Loucy (cell line): ENCODE measurements around the gene MYOF.
A peak's percentile ranks its signal among the peaks of the same experiment; 100 is the strongest.

Experiments used
- H2AFZ ChIP-seq: fragments of 200-600 bp; sonication (generic); 2 replicates; pipeline ENCODE4 v1.6.0; 2016; ENCODE audit warnings: antibody characterized with exemption, mild to moderate bottlenecking, low read length, moderate library complexity
- H3F3A ChIP-seq: fragments of 200-600 bp; 2 replicates; pipeline ENCODE4 v1.6.0; 2016; ENCODE audit warnings: antibody characterized with exemption, low read depth, mild to moderate bottlenecking
- H3K27me3 ChIP-seq: fragments of 200-600 bp; sonication (generic); 2 replicates; pipeline ENCODE4 v1.6.1; 2014; ENCODE audit warnings: low read length, mild to moderate bottlenecking; ENCODE audit not compliant: insufficient read depth, poor library complexity, severe bottlenecking
- H3K36me3 ChIP-seq: fragments of 200-600 bp; sonication (generic); 2 replicates; pipeline ENCODE4 v1.6.1; 2016; ENCODE audit warnings: low read length; ENCODE audit not compliant: insufficient read depth
- H3K4me1 ChIP-seq: fragments of 200-600 bp; sonication (generic); 2 replicates; pipeline ENCODE4 v1.5.1; 2014; ENCODE audit warnings: low read length, mild to moderate bottlenecking; ENCODE audit not compliant: insufficient read depth, poor library complexity, severe bottlenecking
- H3K4me2 ChIP-seq: fragments of 200-600 bp; sonication (generic); 2 replicates; pipeline ENCODE4 v1.6.0; 2014; ENCODE audit warnings: antibody characterized with exemption, low read length, low read depth, mild to moderate bottlenecking; ENCODE audit not compliant: poor library complexity, severe bottlenecking
- H3K4me3 ChIP-seq: fragments of 200-600 bp; sonication (generic); 2 replicates; pipeline ENCODE4 v1.5.1; 2014; ENCODE audit warnings: low read length, mild to moderate bottlenecking, mixed read lengths; ENCODE audit not compliant: poor library complexity, severe bottlenecking
- H3K79me2 ChIP-seq: fragments of 200-600 bp; sonication (generic); 2 replicates; pipeline ENCODE4 v1.6.1; 2014; ENCODE audit warnings: low read length; ENCODE audit not compliant: insufficient read depth
- H3K9ac ChIP-seq: fragments of 200-600 bp; sonication (generic); 2 replicates; pipeline ENCODE4 v1.6.0; 2014; ENCODE audit warnings: mild to moderate bottlenecking, low read depth, low read length, moderate library complexity; ENCODE audit not compliant: poor library complexity, severe bottlenecking
- H3K9me2 ChIP-seq: fragments of 200-600 bp; sonication (generic); replicated peaks from 2 replicates; pipeline ENCODE4 v1.6.1; 2016; ENCODE audit warnings: low read depth, low read length, mixed read lengths
- H3K9me3 ChIP-seq: fragments of 200-600 bp; sonication (generic); 2 replicates; pipeline ENCODE4 v1.6.1; 2014; ENCODE audit warnings: mild to moderate bottlenecking, antibody characterized with exemption, low read length, low read depth; ENCODE audit not compliant: insufficient read depth
- H4K20me1 ChIP-seq: fragments of 200-600 bp; sonication (generic); 2 replicates; pipeline ENCODE4 v1.6.0; 2014; ENCODE audit warnings: antibody characterized with exemption, low read length, mild to moderate bottlenecking; ENCODE audit not compliant: insufficient read depth, poor library complexity, severe bottlenecking
- CTCF ChIP-seq: fragments of 200-600 bp; sonication (generic); conservative IDR thresholded peaks from 2 replicates; pipeline ENCODE4 v1.5.1; 2014; ENCODE audit warnings: mild to moderate bottlenecking, antibody characterized with exemption, low read length
- EZH2phosphoT487 ChIP-seq: fragments of 200-600 bp; IDR thresholded peaks from 2 replicates; pipeline ENCODE4 v1.6.1; 2018; ENCODE audit warnings: antibody characterized with exemption, mild to moderate bottlenecking, moderate library complexity, borderline replicate concordance

The MYOF gene

GRCh38 chr10:93435621-93436397 lies 46.3 kb downstream of the MYOF start:
- Histone ChIP-seq H3K9ac (no peak overlapping the region), H3K36me3 (no peaks in the 10 kb centered on the region), H3K9me3 (no peaks in the 10 kb centered on the region), H3K4me3 (no peak overlapping the region), H4K20me1 (no peaks in the 10 kb centered on the region), H2AFZ (peak overlapping the region; percentile 51), H3K9me2 (no peaks in the 10 kb centered on the region), H3F3A (no peaks in the 10 kb centered on the region), H3K4me1 (peaks cover 6% of the 10 kb centered on the region), H3K27me3 (no peaks in the 10 kb centered on the region), H3K4me2 (peak overlapping the region; percentile 28), H3K79me2 (no peaks in the 10 kb centered on the region)
- TF ChIP-seq EZH2phosphoT487 (no peak), CTCF (no peak)

- no peak overlapping the region for H3K4me3 ChIP-seq
- H3K4me1 ChIP-seq = peaks cover 6% of the 10 kb centered on the region
- H3K27me3 ChIP-seq = no peaks in the 10 kb centered on the region
Observed at GRCh38 chr10:93434991-93435491, 47.1 kb downstream of the MYOF start.

GRCh38 chr10:93431361-93431760 lies 50.8 kb downstream of the MYOF start:
- H2AFZ ChIP-seq = no peak overlapping the region
- H3K27me3 ChIP-seq = no peaks in the 10 kb centered on the region
- H3K9me2 ChIP-seq = no peaks in the 10 kb centered on the region
- no peaks in the 10 kb centered on the region for H3F3A ChIP-seq
- H3K4me2 ChIP-seq = no peak overlapping the region
- no peak overlapping the region for H3K4me3 ChIP-seq
- peaks cover 6% of the 10 kb centered on the region for H3K4me1 ChIP-seq
- no peak overlapping the region for H3K9ac ChIP-seq
- H4K20me1 ChIP-seq = no peaks in the 10 kb centered on the region
- TF ChIP-seq CTCF = no peak
- no peak for TF ChIP-seq EZH2phosphoT487
- no peaks in the 10 kb centered on the region for H3K9me3 ChIP-seq
- no peaks in the 10 kb centered on the region for H3K79me2 ChIP-seq
- no peaks in the 10 kb centered on the region for H3K36me3 ChIP-seq

More at GRCh38 chr10:93434991-93435491, 47.1 kb downstream of the MYOF start:
- H3F3A ChIP-seq = no peaks in the 10 kb centered on the region
- H4K20me1 ChIP-seq = no peaks in the 10 kb centered on the region
- no peaks in the 10 kb centered on the region for H3K79me2 ChIP-seq
- TF ChIP-seq CTCF (no peak), EZH2phosphoT487 (no peak)
- H3K9me3 ChIP-seq = no peaks in the 10 kb centered on the region
- H3K36me3 ChIP-seq = no peaks in the 10 kb centered on the region
- no peaks in the 10 kb centered on the region for H3K9me2 ChIP-seq
- H3K9ac ChIP-seq = no peak overlapping the region
- no peak overlapping the region for H2AFZ ChIP-seq
- H3K4me2 ChIP-seq = no peak overlapping the region
